ENCODE results near the gene ING4.

DNA sequence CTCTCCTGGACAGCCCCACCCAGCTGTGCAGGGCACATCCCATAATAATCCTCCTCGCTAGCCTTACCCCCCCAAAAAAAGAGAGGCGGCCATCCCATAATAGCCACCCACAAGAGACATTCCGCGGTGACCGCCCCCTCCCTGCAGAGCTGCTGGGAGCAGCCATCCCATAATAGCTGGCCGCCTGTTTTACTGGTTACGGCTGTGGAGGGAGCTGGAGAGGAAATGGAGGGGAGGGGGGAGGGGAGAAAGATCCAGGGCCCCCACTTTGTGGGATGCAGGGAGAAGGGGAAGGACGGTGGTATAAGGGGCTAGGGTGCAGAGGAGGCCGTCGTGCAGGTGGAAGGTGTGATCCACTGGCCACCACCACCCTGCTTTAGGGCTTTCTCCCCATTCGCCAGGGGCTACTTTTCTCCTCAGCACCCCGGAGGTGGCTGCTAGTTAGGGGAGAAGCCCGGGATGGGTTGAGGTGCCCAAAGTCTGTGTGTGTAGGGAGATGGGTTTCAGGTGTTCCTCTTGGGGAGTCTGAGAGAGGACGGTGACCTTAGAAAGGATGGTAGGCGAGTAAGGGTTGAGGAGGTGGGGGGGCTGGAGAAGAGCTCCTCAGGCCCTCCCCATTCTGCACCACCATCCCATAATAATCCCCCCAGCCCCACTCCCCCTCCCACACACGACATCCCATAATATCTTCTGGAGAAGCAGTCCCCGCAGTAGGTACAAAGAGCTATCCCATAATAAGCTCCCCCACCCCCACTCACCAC, 49.7 kb downstream of the ING4 start:
- TF ChIP-seq, protein P1, sequence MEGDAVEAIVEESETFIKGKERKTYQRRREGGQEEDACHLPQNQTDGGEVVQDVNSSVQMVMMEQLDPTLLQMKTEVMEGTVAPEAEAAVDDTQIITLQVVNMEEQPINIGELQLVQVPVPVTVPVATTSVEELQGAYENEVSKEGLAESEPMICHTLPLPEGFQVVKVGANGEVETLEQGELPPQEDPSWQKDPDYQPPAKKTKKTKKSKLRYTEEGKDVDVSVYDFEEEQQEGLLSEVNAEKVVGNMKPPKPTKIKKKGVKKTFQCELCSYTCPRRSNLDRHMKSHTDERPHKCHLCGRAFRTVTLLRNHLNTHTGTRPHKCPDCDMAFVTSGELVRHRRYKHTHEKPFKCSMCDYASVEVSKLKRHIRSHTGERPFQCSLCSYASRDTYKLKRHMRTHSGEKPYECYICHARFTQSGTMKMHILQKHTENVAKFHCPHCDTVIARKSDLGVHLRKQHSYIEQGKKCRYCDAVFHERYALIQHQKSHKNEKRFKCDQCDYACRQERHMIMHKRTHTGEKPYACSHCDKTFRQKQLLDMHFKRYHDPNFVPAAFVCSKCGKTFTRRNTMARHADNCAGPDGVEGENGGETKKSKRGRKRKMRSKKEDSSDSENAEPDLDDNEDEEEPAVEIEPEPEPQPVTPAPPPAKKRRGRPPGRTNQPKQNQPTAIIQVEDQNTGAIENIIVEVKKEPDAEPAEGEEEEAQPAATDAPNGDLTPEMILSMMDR (IDR thresholded peaks at IDR 0.05), result no peak
- peak in 1 of 2 donors; percentile 16 for TF ChIP-seq POLR2AphosphoS5 (IDR thresholded peaks at IDR 0.05)
- peak in 1 of 4 donors; percentile 6 for TF ChIP-seq POLR2A (IDR thresholded peaks at IDR 0.05)
- no peak for TF ChIP-seq EP300 (IDR thresholded peaks at IDR 0.05)

Measured in upper lobe of left lung (tissue), 4 donors.